GM12878 (cell line): Measurements from ENCODE around the gene RBAK. TPM values are rescaled to one million over a fixed set of nuclear protein-coding genes. Genes with fewer than 3 reads are reported as not detected.
"Not testable (repeated sequence)": the region's sequence is repeated elsewhere in the genome, so short reads cannot be mapped to it uniquely, and the experiment has no call there.

ENCODE experiments used
- ATAC-seq: fragments of 200-7000 bp; cut with Tn5 transposase; 3 replicates; pipeline ENCODE4 v1.9.1; 2020; ENCODE audit warnings: mild to moderate bottlenecking, moderate library complexity
- BruUV-seq: library from RNA; stranded (reverse); fragments of 400-500 nt; replicated peaks from 2 replicates; lab custom pipeline; 2021; lab: Mats Ljungman, UMichigan
- CTCF ChIA-PET: fragments of 300-600 bp; sonication (Branson Sonifier 250); formaldehyde crosslinking; extraction: SDS; loops from one replicate; lab custom pipeline; 2021; ENCODE audit warnings: inconsistent platforms; lab: Yijun Ruan, JAX
- POLR2A ChIA-PET: fragments of 350-600 bp; formaldehyde crosslinking; extraction: SDS; loops from one replicate; lab custom pipeline; 2021; ENCODE audit warnings: inconsistent platforms; lab: Charles Lee
- RAD21 ChIA-PET: fragments of 300-600 bp; sonication (Branson Sonifier 250); formaldehyde crosslinking; loops from one replicate; lab custom pipeline; 2023; ENCODE audit warnings: antibody characterized with exemption; ENCODE audit not compliant: unreplicated experiment; lab: Charles Lee
- SMC1A ChIA-PET: fragments of 300-600 bp; sonication (Branson Sonifier 250); formaldehyde crosslinking; loops from one replicate; lab custom pipeline; 2023; ENCODE audit not compliant: unreplicated experiment, uncharacterized antibody; lab: Charles Lee
- DNase-seq: peaks from one replicate; pipeline ENCODE4 v3.0.0-alpha.2; 2011; ENCODE audit warnings: low read depth, low spot score
- FAIRE-seq: peaks from 3 replicates; lab custom pipeline; 2011; peaks lifted over from hg19 to GRCh38; lab: Jason Lieb, UNC
- H2AFZ ChIP-seq: 2 replicates; pipeline ENCODE4 v1.6.0; 2011; ENCODE audit warnings: low read depth, low read length, control low read depth; ENCODE audit not compliant: control insufficient read depth
- H3K27ac ChIP-seq: 2 replicates; pipeline ENCODE4 v1.5.1; 2011; ENCODE audit warnings: control low read depth; ENCODE audit not compliant: control insufficient read depth, insufficient read depth
- H3K27me3 ChIP-seq, 2 experiments: replicated peaks in 1 of 2; 2 replicates each; pipeline versions ENCODE4 v1.6.0 to v1.6.1; 2011; ENCODE audit warnings: low read length in 1 of 2; ENCODE audit not compliant: control insufficient read depth in 2 of 2, insufficient read depth in 2 of 2
- H3K36me3 ChIP-seq, 2 experiments: 2 replicates each; pipeline ENCODE4 v1.5.1; 2011; ENCODE audit warnings: low read length in 1 of 2; ENCODE audit not compliant: control insufficient read depth in 2 of 2, insufficient read depth in 2 of 2
- H3K4me1 ChIP-seq: 2 replicates; pipeline ENCODE4 v1.6.1; 2011; ENCODE audit warnings: mild to moderate bottlenecking, low read length, moderate library complexity, mixed read lengths; ENCODE audit not compliant: control insufficient read depth, insufficient read depth
- H3K4me2 ChIP-seq: 2 replicates; pipeline ENCODE4 v1.6.0; 2011; ENCODE audit warnings: control low read depth; ENCODE audit not compliant: control insufficient read depth, insufficient read depth
- H3K4me3 ChIP-seq: fragments of 200-600 bp; sonication (generic); 2 replicates; pipeline ENCODE4 v1.5.1; 2016
- H3K79me2 ChIP-seq: 2 replicates; pipeline ENCODE4 v1.6.0; 2011; ENCODE audit warnings: low read length; ENCODE audit not compliant: control insufficient read depth, insufficient read depth
- H3K9ac ChIP-seq: 2 replicates; pipeline ENCODE4 v1.8.0; 2011; ENCODE audit warnings: low read length, control low read depth, mixed read lengths; ENCODE audit not compliant: control insufficient read depth, insufficient read depth
- H3K9me3 ChIP-seq: replicated peaks from 3 replicates; pipeline ENCODE4 v1.5.1; 2011; ENCODE audit warnings: mild to moderate bottlenecking, low read length; ENCODE audit not compliant: control insufficient read depth, insufficient read depth
- H4K20me1 ChIP-seq: 2 replicates; pipeline ENCODE4 v1.6.0; 2011; ENCODE audit not compliant: control insufficient read depth, insufficient read depth
- ASH2L ChIP-seq: fragments of 300-600, 200-600 bp; sonication (generic); IDR thresholded peaks from 2 replicates; pipeline ENCODE4 v1.6.1; 2017; ENCODE audit warnings: low read depth, mild to moderate bottlenecking, borderline replicate concordance
- CBX3 ChIP-seq: fragments of 200-600 bp; sonication (generic); IDR thresholded peaks from 2 replicates; pipeline ENCODE4 v1.6.1; 2016; ENCODE audit warnings: low read depth, borderline replicate concordance
- CBX5 ChIP-seq: sonication (generic); IDR thresholded peaks from 2 replicates; pipeline ENCODE4 v1.6.1; 2016; ENCODE audit warnings: low read depth, moderate library complexity, mild to moderate bottlenecking, inconsistent platforms
- CHD4 ChIP-seq: fragments of 200-600 bp; sonication (generic); IDR thresholded peaks from 2 replicates; pipeline ENCODE4 v1.6.1; 2016; ENCODE audit warnings: mild to moderate bottlenecking
- NBN ChIP-seq: fragments of 450-650 bp; IDR thresholded peaks from 2 replicates; pipeline ENCODE4 v1.6.1; 2016
- NR2C1 ChIP-seq: fragments of 450-650 bp; IDR thresholded peaks from 2 replicates; pipeline ENCODE4 v1.6.1; 2017; ENCODE audit warnings: antibody characterized with exemption, mild to moderate bottlenecking, moderate library complexity
- NR2C2 ChIP-seq: IDR thresholded peaks from 2 replicates; pipeline ENCODE4 v1.6.1; 2011; ENCODE audit warnings: borderline replicate concordance, low read depth; ENCODE audit not compliant: control insufficient read depth, insufficient read length
- SMAD1 ChIP-seq: fragments of 450-650 bp; IDR thresholded peaks from 2 replicates; pipeline ENCODE4 v1.6.1; 2018; ENCODE audit warnings: mild to moderate bottlenecking, low read depth; ENCODE audit not compliant: partially characterized antibody
- SP1 ChIP-seq: IDR thresholded peaks from one replicate; pipeline ENCODE4 v1.6.1; 2011; ENCODE audit warnings: low read depth, low read length
- STAT1 ChIP-seq: fragments of 450-650 bp; conservative IDR thresholded peaks from 2 replicates; pipeline ENCODE4 v1.6.1; 2014; ENCODE audit warnings: antibody characterized with exemption, mild to moderate bottlenecking
- TAF1 ChIP-seq: IDR thresholded peaks from 2 replicates; pipeline ENCODE4 v1.6.1; 2011; ENCODE audit warnings: mild to moderate bottlenecking, low read depth, low read length, borderline replicate concordance
- whole genome bisulfite sequencing: methylation state at CpG from one replicate; pipeline ENCODE4 v1.1.6; 2016; ENCODE audit warnings: low lambda C conversion rate; ENCODE audit not compliant: insufficient replicate concordance, insufficient coverage; ENCODE audit errors: missing lambda C conversion rate; 5-methylcytosine and 5-hydroxymethylcytosine counted together
- in situ Hi-C: fragments of 300-500 bp; cut with MboI; formaldehyde crosslinking; loops from 9 replicates; pipeline ENCODE4 v1.14.3; 2018; ENCODE audit warnings: mixed read lengths
- intact Hi-C: fragments of 100-400 bp; cut with micrococcal nuclease; formaldehyde crosslinking; loops from one replicate; pipeline ENCODE4 v1.14.2; 2022; ENCODE audit not compliant: unreplicated experiment
- polyA plus RNA-seq, 11 experiments: library from polyadenylated mRNA; depleted of rRNA in 4 of 11; unstranded in 6 of 11; stranded (reverse) in 5 of 11; fragments of >200 nt; fragmentation: Nextera tagmentation in 4 of 11; fragmentation: Illumina TruSeq in 1 of 11; extraction: Ambion mirVana in 4 of 11; extraction: Trizol in 1 of 11; gene quantifications; 1 replicate in 1 of 11; 2 replicates in 10 of 11; pipeline versions ENCODE4 v1.2.1 to v1.2.3, GENCODE V29; 2011 to 2016; ENCODE audit warnings: inconsistent platforms in 2 of 11, missing spikeins in 2 of 11, low read depth in 1 of 11
- total RNA-seq, 4 experiments: library from RNA; depleted of rRNA in 3 of 4; stranded (reverse); fragments of >200 nt in 3 of 4; fragmentation: Illumina TruSeq in 1 of 4; extraction: Trizol in 1 of 4; gene quantifications; 2 replicates each; pipeline versions ENCODE4 v1.2.1 to v1.2.3, GENCODE V29; 2013 to 2021
- TF ChIP-seq, protein P1 (sequence below): fragments of 450-650 bp; IDR thresholded peaks from 2 replicates; pipeline ENCODE4 v1.6.1; 2016; ENCODE audit warnings: mild to moderate bottlenecking
- TF ChIP-seq, protein P2 (sequence below): fragments of 450-650 bp; IDR thresholded peaks from 2 replicates; pipeline ENCODE4 v1.6.1; 2017; ENCODE audit warnings: low read depth, mild to moderate bottlenecking, moderate library complexity

The RBAK gene
- total and polyA plus RNA-seq, 10 of the 15 experiments (the other 5 are each of a cell fraction or from before 2014, with no cell fraction given), result 1.9 to 10.2 (median 5.9) TPM

DNA sequence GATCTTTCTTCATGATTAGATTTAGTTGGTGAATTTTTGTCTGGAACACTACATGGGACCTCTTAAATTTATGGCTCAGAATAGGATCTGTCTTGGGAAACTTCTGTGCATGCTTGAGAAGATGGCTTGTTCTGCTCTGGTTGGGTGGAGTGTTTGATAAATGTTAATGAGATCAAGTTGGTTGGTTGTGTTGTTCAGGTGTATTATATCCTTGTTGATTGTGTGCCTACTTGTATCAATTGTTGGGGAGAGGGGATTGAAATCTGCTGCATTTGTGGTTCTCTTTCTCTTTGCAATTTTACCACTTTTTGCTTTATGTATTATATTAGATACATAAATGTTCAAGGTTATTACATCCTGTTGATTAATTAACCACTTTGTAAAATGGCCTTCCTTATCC, 6.1 kb downstream of the RBAK start:
- peaks cover 0 to 19% of the 10 kb centered on the region in 2 experiments for H3K36me3 ChIP-seq
- H2AFZ ChIP-seq, H3K4me3 ChIP-seq, in situ Hi-C loops, RAD21 ChIA-PET, FAIRE-seq, ATAC-seq, H3K27ac ChIP-seq, H3K27me3 ChIP-seq, H3K9ac ChIP-seq, H3K79me2 ChIP-seq, BruUV-seq, CTCF ChIA-PET, DNase-seq, SMC1A ChIA-PET, H3K4me1 ChIP-seq, H3K4me2 ChIP-seq, H4K20me1 ChIP-seq, POLR2A ChIA-PET, intact Hi-C loops: not testable (repeated sequence)
- TF ChIP-seq CBX3 (0 out of 2 replicates have a peak, but pooled peaks have one; percentile 89), CBX5 (peak; percentile 52; the same call in 1 of the 2 replicates)
- peaks cover 22% of the 10 kb centered on the region for H3K9me3 ChIP-seq

DNA sequence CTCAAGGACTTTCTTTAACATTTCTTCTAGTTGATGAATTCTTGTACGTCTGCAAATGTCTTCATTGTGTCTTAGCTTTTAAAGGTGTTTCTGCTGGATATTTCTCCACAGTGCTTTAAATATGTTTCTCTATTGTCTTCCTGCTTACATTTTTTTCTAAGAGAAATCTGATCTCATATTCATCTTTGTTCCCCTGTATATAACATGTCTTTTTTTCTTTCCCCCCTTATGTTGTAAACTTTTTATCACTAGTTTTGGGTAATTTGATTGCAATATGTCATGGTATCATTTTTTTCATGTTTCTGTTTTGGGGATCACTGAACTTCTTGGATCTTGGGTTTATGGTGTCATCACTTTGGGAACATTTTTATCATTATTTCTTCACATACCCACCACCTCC, 7.5 kb downstream of the RBAK start:
- no peak overlapping the region for H2AFZ ChIP-seq
- H3K27me3 ChIP-seq, result no peaks in the 10 kb centered on the region
- H3K4me2 ChIP-seq, result no peak overlapping the region
- 100% methylated on average over 1 of the region's 1 CpG for WGBS
- TF ChIP-seq TAF1, result no peak
- no peak for TF ChIP-seq STAT1
- TF ChIP-seq ASH2L, result no peak
- TF ChIP-seq SP1, result no peak
- TF ChIP-seq NR2C1, result no peak
- TF ChIP-seq, protein P1, sequence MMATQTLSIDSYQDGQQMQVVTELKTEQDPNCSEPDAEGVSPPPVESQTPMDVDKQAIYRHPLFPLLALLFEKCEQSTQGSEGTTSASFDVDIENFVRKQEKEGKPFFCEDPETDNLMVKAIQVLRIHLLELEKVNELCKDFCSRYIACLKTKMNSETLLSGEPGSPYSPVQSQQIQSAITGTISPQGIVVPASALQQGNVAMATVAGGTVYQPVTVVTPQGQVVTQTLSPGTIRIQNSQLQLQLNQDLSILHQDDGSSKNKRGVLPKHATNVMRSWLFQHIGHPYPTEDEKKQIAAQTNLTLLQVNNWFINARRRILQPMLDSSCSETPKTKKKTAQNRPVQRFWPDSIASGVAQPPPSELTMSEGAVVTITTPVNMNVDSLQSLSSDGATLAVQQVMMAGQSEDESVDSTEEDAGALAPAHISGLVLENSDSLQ, result no peak
- TF ChIP-seq SMAD1, result no peak
- TF ChIP-seq, protein P2, sequence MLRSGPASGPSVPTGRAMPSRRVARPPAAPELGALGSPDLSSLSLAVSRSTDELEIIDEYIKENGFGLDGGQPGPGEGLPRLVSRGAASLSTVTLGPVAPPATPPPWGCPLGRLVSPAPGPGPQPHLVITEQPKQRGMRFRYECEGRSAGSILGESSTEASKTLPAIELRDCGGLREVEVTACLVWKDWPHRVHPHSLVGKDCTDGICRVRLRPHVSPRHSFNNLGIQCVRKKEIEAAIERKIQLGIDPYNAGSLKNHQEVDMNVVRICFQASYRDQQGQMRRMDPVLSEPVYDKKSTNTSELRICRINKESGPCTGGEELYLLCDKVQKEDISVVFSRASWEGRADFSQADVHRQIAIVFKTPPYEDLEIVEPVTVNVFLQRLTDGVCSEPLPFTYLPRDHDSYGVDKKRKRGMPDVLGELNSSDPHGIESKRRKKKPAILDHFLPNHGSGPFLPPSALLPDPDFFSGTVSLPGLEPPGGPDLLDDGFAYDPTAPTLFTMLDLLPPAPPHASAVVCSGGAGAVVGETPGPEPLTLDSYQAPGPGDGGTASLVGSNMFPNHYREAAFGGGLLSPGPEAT, result no peak
- TF ChIP-seq NBN, result no peak
- TF ChIP-seq NR2C2, result no peak
- TF ChIP-seq CHD4, result no peak
- no peaks in the 10 kb centered on the region for H4K20me1 ChIP-seq
- DNase-seq, result no peak
- POLR2A ChIA-PET, result no interaction called here
- no peak for FAIRE-seq
- H3K9ac ChIP-seq, result no peak overlapping the region
- RAD21 ChIA-PET, result no interaction called here
- ATAC-seq, result no peak
- CTCF ChIA-PET, result no interaction called here
- peaks cover 26% of the 10 kb centered on the region for H3K9me3 ChIP-seq
- no peaks in the 10 kb centered on the region for H3K4me1 ChIP-seq
- SMC1A ChIA-PET, result no interaction called here
- BruUV-seq, result no TSS peak
- H3K36me3 ChIP-seq, result peaks cover 0 to 27% of the 10 kb centered on the region in 2 experiments
- no peak overlapping the region for H3K27ac ChIP-seq
- H3K4me3 ChIP-seq, result no peak overlapping the region
- no peaks in the 10 kb centered on the region for H3K79me2 ChIP-seq
- intact Hi-C loops (no loop called here), in situ Hi-C loops (no loop called here)
